Esophagus muscularis mucosa (tissue), 3 donors: ENCODE results near the gene NFIB.

Experiments
- POLR2AphosphoS5 ChIP-seq, 2 donors: sonication (generic); formaldehyde crosslinking; IDR thresholded peaks; one replicate each; pipeline ENCODE4 v1.6.1; 2017; ENCODE audit warnings: antibody characterized with exemption in 2 of 2
- TF ChIP-seq, protein P1 (sequence below), 3 experiments: fragments of 200-600 bp in 2 of 3; fragments of 450-650 bp in 1 of 3; sonication (generic) in 2 of 3; IDR thresholded peaks; one replicate each; pipeline ENCODE4 v1.5.1; 2017 to 2019; ENCODE audit warnings: antibody characterized with exemption in 3 of 3, mild to moderate bottlenecking in 2 of 3, moderate library complexity in 1 of 3

GRCh38 chr9:14236591-14236990 is 77.3 kb downstream of the NFIB start:
- TF ChIP-seq, protein P1, sequence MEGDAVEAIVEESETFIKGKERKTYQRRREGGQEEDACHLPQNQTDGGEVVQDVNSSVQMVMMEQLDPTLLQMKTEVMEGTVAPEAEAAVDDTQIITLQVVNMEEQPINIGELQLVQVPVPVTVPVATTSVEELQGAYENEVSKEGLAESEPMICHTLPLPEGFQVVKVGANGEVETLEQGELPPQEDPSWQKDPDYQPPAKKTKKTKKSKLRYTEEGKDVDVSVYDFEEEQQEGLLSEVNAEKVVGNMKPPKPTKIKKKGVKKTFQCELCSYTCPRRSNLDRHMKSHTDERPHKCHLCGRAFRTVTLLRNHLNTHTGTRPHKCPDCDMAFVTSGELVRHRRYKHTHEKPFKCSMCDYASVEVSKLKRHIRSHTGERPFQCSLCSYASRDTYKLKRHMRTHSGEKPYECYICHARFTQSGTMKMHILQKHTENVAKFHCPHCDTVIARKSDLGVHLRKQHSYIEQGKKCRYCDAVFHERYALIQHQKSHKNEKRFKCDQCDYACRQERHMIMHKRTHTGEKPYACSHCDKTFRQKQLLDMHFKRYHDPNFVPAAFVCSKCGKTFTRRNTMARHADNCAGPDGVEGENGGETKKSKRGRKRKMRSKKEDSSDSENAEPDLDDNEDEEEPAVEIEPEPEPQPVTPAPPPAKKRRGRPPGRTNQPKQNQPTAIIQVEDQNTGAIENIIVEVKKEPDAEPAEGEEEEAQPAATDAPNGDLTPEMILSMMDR (IDR thresholded peaks at IDR 0.05): no peak
- no peak for TF ChIP-seq POLR2AphosphoS5 (IDR thresholded peaks at IDR 0.05)
